Adrenal gland (tissue), 5 donors: ENCODE results near the gene MGAT5.

Experiments used
- CTCF ChIP-seq, 6 experiments: fragments of 450-650 bp in 4 of 6; fragments of 200-600 bp in 2 of 6; sonication (generic) in 1 of 6; IDR thresholded peaks; 1 replicate in 5 of 6; 2 replicates in 1 of 6; pipeline versions ENCODE4 v1.5.1 to v1.8.0; 2016 to 2021; ENCODE audit warnings: antibody characterized with exemption in 6 of 6, mild to moderate bottlenecking in 2 of 6, moderate library complexity in 1 of 6
- POLR2A ChIP-seq, 2 donors: fragments of 450-650 bp; IDR thresholded peaks; one replicate each; pipeline ENCODE4 v1.6.1; 2017; ENCODE audit warnings: antibody characterized with exemption in 2 of 2, mild to moderate bottlenecking in 2 of 2, moderate library complexity in 1 of 2
- donor health status: DM: no; HTN: no; CAD: no.

DNA sequence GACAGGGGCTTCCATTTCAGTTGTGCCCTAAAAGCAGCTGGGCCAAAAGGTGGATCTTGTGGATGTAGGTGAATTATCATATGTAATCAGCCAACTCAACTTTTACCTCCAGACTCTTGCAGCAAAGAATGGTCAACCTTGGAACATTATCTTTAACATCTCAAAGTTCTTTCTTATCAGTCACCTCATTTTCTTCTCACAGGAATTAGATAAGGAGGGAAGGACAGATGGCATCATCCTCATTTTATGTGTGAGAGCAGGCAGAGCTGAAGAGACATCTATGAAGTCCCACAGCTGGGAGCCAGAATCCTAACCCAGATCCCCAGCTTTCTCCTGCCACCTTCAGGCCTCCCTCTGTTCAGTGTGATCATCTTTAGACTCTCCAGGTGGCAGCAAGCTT is 182.1 kb downstream of the MGAT5 start:
- TF ChIP-seq CTCF (IDR thresholded peaks at IDR 0.05) (no peak), POLR2A (IDR thresholded peaks at IDR 0.05) (no peak)
